IPS-18a (cell line): Measurements from ENCODE around the gene AFAP1L1.
A peak's percentile ranks its signal among the peaks of the same experiment; 100 is the strongest.
"Not testable (repeated sequence)": the region's sequence is repeated elsewhere in the genome, so short reads cannot be mapped to it uniquely, and the experiment has no call there.

ENCODE experiments used
- H3K27ac ChIP-seq: one replicate; pipeline ENCODE4 v1.5.1; 2013; ENCODE audit warnings: low read length
- H3K27me3 ChIP-seq: one replicate; pipeline ENCODE4 v1.6.1; 2013; ENCODE audit warnings: mild to moderate bottlenecking, low read length; ENCODE audit not compliant: control insufficient read depth, insufficient read depth
- H3K36me3 ChIP-seq: one replicate; pipeline ENCODE4 v1.6.1; 2013; ENCODE audit warnings: low read depth, low read length; ENCODE audit not compliant: control insufficient read depth
- H3K4me1 ChIP-seq: one replicate; pipeline ENCODE4 v1.6.1; 2013; ENCODE audit warnings: low read depth, low read length; ENCODE audit not compliant: control insufficient read depth
- H3K4me3 ChIP-seq: one replicate; pipeline ENCODE4 v1.5.1; 2013; ENCODE audit warnings: low read length
- H3K9ac ChIP-seq: one replicate; pipeline ENCODE4 v1.6.1; 2013; ENCODE audit warnings: mild to moderate bottlenecking, low read length, moderate library complexity
- H3K9me3 ChIP-seq: one replicate; pipeline ENCODE4 v1.6.1; 2013; ENCODE audit warnings: low read depth, low read length; ENCODE audit not compliant: control insufficient read depth

The AFAP1L1 gene

GRCh38 chr5:149264439-149265067, 7.1 kb upstream of the AFAP1L1 start:
- Histone ChIP-seq H3K27me3 (peaks cover 10% of the 10 kb centered on the region), H3K9ac (no peak overlapping the region)

GRCh38 chr5:149265068-149265465, 6.6 kb upstream of the AFAP1L1 start:
- Histone ChIP-seq H3K9ac (no peak overlapping the region), H3K27ac (no peak overlapping the region), H3K27me3 (peaks cover 10% of the 10 kb centered on the region), H3K4me3 (no peak overlapping the region), H3K9me3 (no peaks in the 10 kb centered on the region), H3K36me3 (no peaks in the 10 kb centered on the region), H3K4me1 (no peaks in the 10 kb centered on the region)

More at GRCh38 chr5:149264439-149265067, 7.1 kb upstream of the AFAP1L1 start:
- Histone ChIP-seq H3K4me3 (no peak overlapping the region), H3K4me1 (no peaks in the 10 kb centered on the region), H3K27ac (no peak overlapping the region), H3K36me3 (no peaks in the 10 kb centered on the region), H3K9me3 (no peaks in the 10 kb centered on the region)

GRCh38 chr5:149265597-149265996, 6.1 kb upstream of the AFAP1L1 start:
- no peak overlapping the region for H3K9ac ChIP-seq
- no peak overlapping the region for H3K4me3 ChIP-seq
- H3K27ac ChIP-seq, result no peak overlapping the region
- H3K9me3 ChIP-seq, result no peaks in the 10 kb centered on the region
- no peaks in the 10 kb centered on the region for H3K4me1 ChIP-seq
- H3K27me3 ChIP-seq, result peaks cover 15% of the 10 kb centered on the region
- no peaks in the 10 kb centered on the region for H3K36me3 ChIP-seq

GRCh38 chr5:149267241-149267973, 4.3 kb upstream of the AFAP1L1 start:
- Histone ChIP-seq H3K9ac (no peak overlapping the region), H3K4me3 (no peak overlapping the region), H3K4me1 (no peaks in the 10 kb centered on the region), H3K36me3 (no peaks in the 10 kb centered on the region), H3K9me3 (no peaks in the 10 kb centered on the region), H3K27ac (no peak overlapping the region), H3K27me3 (peaks cover 30% of the 10 kb centered on the region)

- Histone ChIP-seq H3K27me3 (peaks cover 42% of the 10 kb centered on the region), H3K9me3 (no peaks in the 10 kb centered on the region), H3K4me3 (no peak overlapping the region), H3K27ac (no peak overlapping the region), H3K9ac (no peak overlapping the region), H3K36me3 (no peaks in the 10 kb centered on the region), H3K4me1 (peaks cover 11% of the 10 kb centered on the region)
Measured at GRCh38 chr5:149268928-149269557, 2.6 kb upstream of the AFAP1L1 start.

GRCh38 chr5:149271195-149271715, 404 bp upstream of the AFAP1L1 start:
- no peak overlapping the region for H3K9ac ChIP-seq
- H3K36me3 ChIP-seq, result no peaks in the 10 kb centered on the region
- H3K27me3 ChIP-seq, result peaks cover 41% of the 10 kb centered on the region
- peak overlapping the region; percentile 80 for H3K4me3 ChIP-seq
- H3K4me1 ChIP-seq, result peaks cover 11% of the 10 kb centered on the region
- H3K27ac ChIP-seq, result no peak overlapping the region
- H3K9me3 ChIP-seq, result no peaks in the 10 kb centered on the region

- Histone ChIP-seq H3K4me3 (peak overlapping the region; percentile 80), H3K4me1 (peaks cover 11% of the 10 kb centered on the region), H3K27me3 (peaks cover 41% of the 10 kb centered on the region)
- H3K9me3 ChIP-seq, H3K36me3 ChIP-seq, H3K9ac ChIP-seq, H3K27ac ChIP-seq: not testable (repeated sequence)
Measured at GRCh38 chr5:149272781-149273180, 1.1 kb downstream of the AFAP1L1 start.

GRCh38 chr5:149273237-149273636, 1.6 kb downstream of the AFAP1L1 start:
- Histone ChIP-seq H3K9me3 (no peaks in the 10 kb centered on the region), H3K36me3 (no peaks in the 10 kb centered on the region), H3K9ac (no peak overlapping the region), H3K4me1 (peaks cover 11% of the 10 kb centered on the region), H3K27me3 (peaks cover 41% of the 10 kb centered on the region), H3K4me3 (no peak overlapping the region), H3K27ac (no peak overlapping the region)

GRCh38 chr5:149273950-149274349, 2.3 kb downstream of the AFAP1L1 start:
- no peaks in the 10 kb centered on the region for H3K9me3 ChIP-seq
- no peak overlapping the region for H3K4me3 ChIP-seq
- H3K27me3 ChIP-seq, result peaks cover 41% of the 10 kb centered on the region
- peaks cover 11% of the 10 kb centered on the region for H3K4me1 ChIP-seq
- H3K36me3 ChIP-seq, result no peaks in the 10 kb centered on the region
- no peak overlapping the region for H3K9ac ChIP-seq
- H3K27ac ChIP-seq, result no peak overlapping the region

GRCh38 chr5:149274939-149275338, 3.3 kb downstream of the AFAP1L1 start:
- Histone ChIP-seq H3K4me1 (peaks cover 11% of the 10 kb centered on the region), H3K4me3 (no peak overlapping the region), H3K36me3 (no peaks in the 10 kb centered on the region), H3K9me3 (no peaks in the 10 kb centered on the region), H3K27ac (no peak overlapping the region), H3K27me3 (peaks cover 41% of the 10 kb centered on the region), H3K9ac (no peak overlapping the region)

- H3K4me3 ChIP-seq, result no peak overlapping the region
Measured at GRCh38 chr5:149277801-149278200, 6.1 kb downstream of the AFAP1L1 start.

More at GRCh38 chr5:149277801-149278200, 6.1 kb downstream of the AFAP1L1 start:
- no peak overlapping the region for H3K9ac ChIP-seq
- peaks cover 11% of the 10 kb centered on the region for H3K4me1 ChIP-seq
- no peak overlapping the region for H3K27ac ChIP-seq
- H3K36me3 ChIP-seq, result no peaks in the 10 kb centered on the region
- H3K27me3 ChIP-seq, result peaks cover 17% of the 10 kb centered on the region
- H3K9me3 ChIP-seq, result no peaks in the 10 kb centered on the region
